Neuronal stem cell (in vitro differentiated cells): ENCODE measurements around the gene FLACC1.

Source experiments
- DNase-seq: peaks from one replicate; pipeline ENCODE4 v3.0.0-alpha.2; 2013; ENCODE audit warnings: low spot score
- H2AFZ ChIP-seq: one replicate; pipeline ENCODE4 v1.6.1; 2013; ENCODE audit warnings: mild to moderate bottlenecking, low read length, inconsistent platforms
- H2AK5ac ChIP-seq: 2 replicates; pipeline ENCODE4 v1.6.1; 2013; ENCODE audit warnings: low read depth, mild to moderate bottlenecking, inconsistent platforms, low read length, moderate library complexity, mixed read lengths
- H2BK120ac ChIP-seq: 2 replicates; pipeline ENCODE4 v1.6.1; 2013; ENCODE audit warnings: low read depth, mild to moderate bottlenecking, inconsistent platforms, low read length, moderate library complexity, mixed read lengths
- H2BK12ac ChIP-seq: one replicate; pipeline ENCODE4 v1.6.1; 2013; ENCODE audit warnings: low read length, inconsistent platforms
- H2BK15ac ChIP-seq: 2 replicates; pipeline ENCODE4 v1.6.1; 2013; ENCODE audit warnings: mild to moderate bottlenecking, low read length, inconsistent platforms, mixed read lengths
- H2BK5ac ChIP-seq: one replicate; pipeline ENCODE4 v1.6.1; 2013; ENCODE audit warnings: inconsistent platforms, mild to moderate bottlenecking, low read length, moderate library complexity
- H3K14ac ChIP-seq: one replicate; pipeline ENCODE4 v1.6.1; 2013; ENCODE audit warnings: low read length, inconsistent platforms
- H3K18ac ChIP-seq: 2 replicates; pipeline ENCODE4 v1.6.1; 2013; ENCODE audit warnings: low read length, inconsistent platforms
- H3K23ac ChIP-seq: 2 replicates; pipeline ENCODE4 v1.6.1; 2013; ENCODE audit warnings: low read depth, mild to moderate bottlenecking, mixed read lengths, low read length, inconsistent platforms; ENCODE audit not compliant: poor library complexity
- H3K27ac ChIP-seq: replicated peaks from 3 replicates; pipeline ENCODE4 v1.5.1; 2013; ENCODE audit warnings: low read length, inconsistent platforms
- H3K27me3 ChIP-seq, 3 experiments: 2 replicates each; pipeline ENCODE4 v1.6.1; 2013; ENCODE audit warnings: low read length in 3 of 3, mild to moderate bottlenecking in 2 of 3, inconsistent platforms in 1 of 3, low read depth in 1 of 3, mixed read lengths in 1 of 3, moderate library complexity in 1 of 3; ENCODE audit not compliant: control insufficient read depth in 3 of 3, insufficient read depth in 3 of 3
- H3K36me3 ChIP-seq, 2 donors: replicated peaks in 1 of 2; 2 replicates each; pipeline ENCODE4 v1.6.1; 2013; ENCODE audit warnings: low read length in 2 of 2; ENCODE audit not compliant: control insufficient read depth in 2 of 2, insufficient read depth in 2 of 2
- H3K4ac ChIP-seq: 2 replicates; pipeline ENCODE4 v1.6.1; 2013; ENCODE audit warnings: inconsistent platforms, mild to moderate bottlenecking, low read length, moderate library complexity
- H3K4me1 ChIP-seq, 2 donors: 1 replicate in 1 of 2; 2 replicates in 1 of 2; pipeline ENCODE4 v1.6.1; 2013; ENCODE audit warnings: low read length in 2 of 2, low read depth in 1 of 2; ENCODE audit not compliant: control insufficient read depth in 2 of 2, insufficient read depth in 1 of 2
- H3K4me2 ChIP-seq: one replicate; pipeline ENCODE4 v1.6.1; 2013; ENCODE audit warnings: mild to moderate bottlenecking, low read length, inconsistent platforms; ENCODE audit not compliant: insufficient read depth, poor library complexity, severe bottlenecking
- H3K4me3 ChIP-seq, 2 donors: 2 replicates each; pipeline ENCODE4 v1.5.1; 2013; ENCODE audit warnings: low read length in 2 of 2, mild to moderate bottlenecking in 2 of 2, inconsistent platforms in 1 of 2, moderate library complexity in 1 of 2
- H3K79me1 ChIP-seq: one replicate; pipeline ENCODE4 v1.6.1; 2013; ENCODE audit warnings: low read depth, mild to moderate bottlenecking, inconsistent platforms, low read length, moderate library complexity
- H3K9ac ChIP-seq: one replicate; pipeline ENCODE4 v1.6.1; 2013; ENCODE audit warnings: mild to moderate bottlenecking, low read depth, low read length, inconsistent platforms; ENCODE audit not compliant: poor library complexity
- H3K9me3 ChIP-seq, 2 donors: replicated peaks in 1 of 2; 2 replicates each; pipeline versions ENCODE3 to v1.6.1; 2013; ENCODE audit warnings: low read length in 2 of 2, mild to moderate bottlenecking in 2 of 2, inconsistent platforms in 1 of 2, low read depth in 1 of 2, mixed read lengths in 1 of 2, moderate library complexity in 1 of 2; ENCODE audit not compliant: control insufficient read depth in 2 of 2, insufficient read depth in 1 of 2
- H4K8ac ChIP-seq: one replicate; pipeline ENCODE4 v1.6.1; 2013; ENCODE audit warnings: low read depth, mild to moderate bottlenecking, inconsistent platforms, low read length, moderate library complexity
- H4K91ac ChIP-seq: one replicate; pipeline ENCODE4 v1.6.1; 2013; ENCODE audit warnings: low read length, low read depth, mild to moderate bottlenecking, inconsistent platforms; ENCODE audit not compliant: poor library complexity
- WGBS, 2 donors: extraction: QIAGEN DNeasy Blood & Tissue Kit; methylation state at CpG; one replicate each; pipeline ENCODE4 v1.1.7; 2013; ENCODE audit warnings: missing lambda C conversion rate in 2 of 2, mixed read lengths in 1 of 2; ENCODE audit not compliant: insufficient read length in 2 of 2, insufficient replicate concordance in 1 of 2; ENCODE audit errors: extremely low coverage in 2 of 2; 5-methylcytosine and 5-hydroxymethylcytosine counted together

The FLACC1 gene

GRCh38 chr2:201263779-201264178, 93.4 kb downstream of the FLACC1 start:
- DNase-seq: no peak
- Histone ChIP-seq H3K4me3 (no peak overlapping the region), H3K4me2 (no peak overlapping the region), H3K79me1 (no peaks in the 10 kb centered on the region), H3K18ac (no peak overlapping the region), H3K36me3 (no peaks in the 10 kb centered on the region), H4K91ac (no peak overlapping the region), H3K14ac (no peak overlapping the region), H3K4ac (no peak overlapping the region), H3K27ac (no peak overlapping the region), H2AK5ac (no peak overlapping the region), H2BK120ac (no peak overlapping the region), H3K9ac (no peak overlapping the region), H3K4me1 (peaks cover 0 to 4% of the 10 kb centered on the region in 2 donors), H2BK15ac (no peak overlapping the region), H4K8ac (no peak overlapping the region), H3K9me3 (no peaks in the 10 kb centered on the region), H2AFZ (no peak overlapping the region), H3K27me3 (no peaks in the 10 kb centered on the region), H2BK5ac (no peak overlapping the region), H2BK12ac (no peak overlapping the region), H3K23ac (no peak overlapping the region)
- WGBS, 2 donors: no CpG with 5 or more reads among the region's 2 CpGs

- Histone ChIP-seq H2BK15ac (no peak overlapping the region), H3K9ac (no peak overlapping the region), H3K4me2 (no peak overlapping the region), H3K79me1 (no peaks in the 10 kb centered on the region), H3K18ac (no peak overlapping the region), H3K9me3 (no peaks in the 10 kb centered on the region), H3K23ac (no peak overlapping the region), H2AK5ac (no peak overlapping the region), H3K27ac (no peak overlapping the region), H3K4me1 (peaks cover 8 to 9% of the 10 kb centered on the region in 2 donors), H3K27me3 (no peaks in the 10 kb centered on the region), H2BK12ac (no peak overlapping the region), H3K14ac (no peak overlapping the region), H3K4me3 (no peak overlapping the region), H2BK5ac (no peak overlapping the region), H4K8ac (no peak overlapping the region), H2BK120ac (no peak overlapping the region), H3K4ac (no peak overlapping the region), H4K91ac (no peak overlapping the region), H3K36me3 (no peaks in the 10 kb centered on the region), H2AFZ (no peak overlapping the region)
- DNase-seq: no peak
- WGBS, 2 donors: no CpG with 5 or more reads among the region's 6 CpGs
Measured at GRCh38 chr2:201262718-201263117, 94.4 kb downstream of the FLACC1 start.

GRCh38 chr2:201261906-201262305, 95.2 kb downstream of the FLACC1 start:
- peaks cover 8 to 9% of the 10 kb centered on the region in 2 donors for H3K4me1 ChIP-seq
- H2AFZ ChIP-seq: no peak overlapping the region
- H3K9ac ChIP-seq: no peak overlapping the region
- H2AK5ac ChIP-seq: no peak overlapping the region
- H2BK120ac ChIP-seq: no peak overlapping the region
- no peak overlapping the region for H3K4me3 ChIP-seq
- H3K9me3 ChIP-seq: no peaks in the 10 kb centered on the region
- no peak overlapping the region for H3K27ac ChIP-seq
- no peak overlapping the region for H2BK5ac ChIP-seq
- H2BK12ac ChIP-seq: no peak overlapping the region
- H3K14ac ChIP-seq: no peak overlapping the region
- no CpG with 5 or more reads among the region's 2 CpGs for WGBS, 2 donors
- H3K4me2 ChIP-seq: no peak overlapping the region
- H3K79me1 ChIP-seq: no peaks in the 10 kb centered on the region
- H3K18ac ChIP-seq: no peak overlapping the region
- no peak overlapping the region for H4K91ac ChIP-seq
- no peak overlapping the region for H4K8ac ChIP-seq
- no peaks in the 10 kb centered on the region for H3K36me3 ChIP-seq
- DNase-seq: no peak
- H3K27me3 ChIP-seq: no peaks in the 10 kb centered on the region
- no peak overlapping the region for H3K4ac ChIP-seq
- no peak overlapping the region for H2BK15ac ChIP-seq
- no peak overlapping the region for H3K23ac ChIP-seq

GRCh38 chr2:201261471-201261870, 95.7 kb downstream of the FLACC1 start:
- Histone ChIP-seq H2BK5ac (no peak overlapping the region), H3K4me3 (no peak overlapping the region), H3K4ac (no peak overlapping the region), H3K18ac (no peak overlapping the region), H2BK12ac (no peak overlapping the region), H4K91ac (no peak overlapping the region), H2AFZ (no peak overlapping the region), H3K9ac (no peak overlapping the region), H4K8ac (no peak overlapping the region), H3K27ac (no peak overlapping the region), H3K36me3 (no peaks in the 10 kb centered on the region), H3K4me2 (no peak overlapping the region), H3K27me3 (no peaks in the 10 kb centered on the region), H3K79me1 (no peaks in the 10 kb centered on the region), H3K9me3 (no peaks in the 10 kb centered on the region), H2BK120ac (no peak overlapping the region), H3K14ac (no peak overlapping the region), H3K23ac (no peak overlapping the region), H2BK15ac (no peak overlapping the region), H2AK5ac (no peak overlapping the region), H3K4me1 (peaks cover 8 to 9% of the 10 kb centered on the region in 2 donors)
- no peak for DNase-seq
- no CpG with 5 or more reads among the region's 9 CpGs for WGBS, 2 donors
